Fibroblast of lung (primary cell): Measurements from ENCODE around the gene TLL2. TPM values are rescaled to one million over a fixed set of nuclear protein-coding genes. Genes with fewer than 3 reads are reported as not detected.

Experiments used
- DNase-seq, 2 donors: peaks; one replicate each; pipeline versions ENCODE4 v3.0.0 to v3.0.0-alpha.2; 2010; ENCODE audit warnings: low read depth in 2 of 2
- H2AFZ ChIP-seq: 2 replicates; pipeline ENCODE4 v1.5.1; 2012; ENCODE audit warnings: low read length, control low read depth, inconsistent platforms
- H3K27ac ChIP-seq: 2 replicates; pipeline ENCODE4 v1.5.1; 2011; ENCODE audit warnings: low read length, control low read depth; ENCODE audit not compliant: insufficient read depth
- H3K27me3 ChIP-seq: 2 replicates; pipeline ENCODE4 v1.5.1; 2011; ENCODE audit warnings: mild to moderate bottlenecking, low read length; ENCODE audit not compliant: control insufficient read depth, insufficient read depth
- H3K36me3 ChIP-seq: 2 replicates; pipeline ENCODE4 v1.5.1; 2011; ENCODE audit warnings: low read length; ENCODE audit not compliant: control insufficient read depth, insufficient read depth
- H3K4me1 ChIP-seq: 2 replicates; pipeline ENCODE4 v1.5.1; 2011; ENCODE audit warnings: low read length; ENCODE audit not compliant: control insufficient read depth, insufficient read depth; ENCODE audit errors: extremely low read depth
- H3K4me2 ChIP-seq: 2 replicates; pipeline ENCODE4 v1.5.1; 2011; ENCODE audit warnings: low read length, control low read depth; ENCODE audit not compliant: insufficient read depth; ENCODE audit errors: extremely low read depth
- H3K4me3 ChIP-seq, 4 experiments: fragments of 200-600 bp in 1 of 4; sonication (generic) in 1 of 4; replicated peaks in 1 of 4; 2 replicates each; pipeline ENCODE4 v1.5.1; 2011 to 2016; ENCODE audit warnings: low read length in 4 of 4, low read depth in 3 of 4, mild to moderate bottlenecking in 3 of 4, control low read depth in 2 of 4, inconsistent platforms in 1 of 4, mixed read lengths in 1 of 4; ENCODE audit not compliant: insufficient read depth in 1 of 4; ENCODE audit errors: control extremely low read depth in 1 of 4
- H3K79me2 ChIP-seq: 2 replicates; pipeline ENCODE4 v1.5.1; 2012; ENCODE audit warnings: mild to moderate bottlenecking, low read length, inconsistent platforms; ENCODE audit not compliant: control insufficient read depth, insufficient read depth
- H3K9ac ChIP-seq: 2 replicates; pipeline ENCODE4 v1.5.1; 2011; ENCODE audit warnings: mild to moderate bottlenecking, low read length, control low read depth; ENCODE audit not compliant: insufficient read depth
- H3K9me3 ChIP-seq: 2 replicates; pipeline ENCODE4 v1.5.1; 2012; ENCODE audit warnings: low read depth, low read length; ENCODE audit not compliant: control insufficient read depth, insufficient read depth
- H4K20me1 ChIP-seq: 2 replicates; pipeline ENCODE4 v1.5.1; 2011; ENCODE audit warnings: low read length; ENCODE audit not compliant: control insufficient read depth, insufficient read depth; ENCODE audit errors: extremely low read depth
- EZH2 ChIP-seq: IDR thresholded peaks from 2 replicates; pipeline ENCODE4 v1.5.1; 2012; ENCODE audit warnings: low read length, control low read depth, mild to moderate bottlenecking; ENCODE audit errors: missing control alignments
- polyA plus RNA-seq, 2 donors: library from polyadenylated mRNA; depleted of rRNA in 1 of 2; stranded (reverse) in 1 of 2; unstranded in 1 of 2; fragments of >200 nt; gene quantifications; 2 replicates each; pipeline ENCODE4 v1.2.1, GENCODE V29; 2011 to 2012; ENCODE audit warnings: missing spikeins in 1 of 2
- total RNA-seq: library from RNA; depleted of rRNA; stranded (reverse); fragments of >200 nt; gene quantifications from 2 replicates; pipeline ENCODE4 v1.2.1, GENCODE V29; 2014
- TF ChIP-seq, protein P1 (sequence below), 2 donors: IDR thresholded peaks in 1 of 2; conservative IDR thresholded peaks in 1 of 2; 1 replicate in 1 of 2; 2 replicates in 1 of 2; pipeline ENCODE4 v1.5.1; 2011 to 2012; ENCODE audit warnings: low read length in 2 of 2, control low read depth in 1 of 2, inconsistent platforms in 1 of 2, low read depth in 1 of 2, mild to moderate bottlenecking in 1 of 2

Gene TLL2
- total and polyA plus RNA-seq, 2 donors (not counting 1 experiment from before 2014, with no cell fraction given) = 0.05 to 0.17 TPM

GRCh38 chr10:96346295-96346694, 167.4 kb downstream of the TLL2 start:
- H3K4me2 ChIP-seq = no peak overlapping the region
- no peak overlapping the region for H2AFZ ChIP-seq
- H3K27ac ChIP-seq = no peak overlapping the region
- no peaks in the 10 kb centered on the region for H3K36me3 ChIP-seq
- DNase-seq = no peak
- no peaks in the 10 kb centered on the region for H3K4me1 ChIP-seq
- H3K79me2 ChIP-seq = no peaks in the 10 kb centered on the region
- no peaks in the 10 kb centered on the region for H3K9me3 ChIP-seq
- H3K27me3 ChIP-seq = no peaks in the 10 kb centered on the region
- TF ChIP-seq, protein P1, sequence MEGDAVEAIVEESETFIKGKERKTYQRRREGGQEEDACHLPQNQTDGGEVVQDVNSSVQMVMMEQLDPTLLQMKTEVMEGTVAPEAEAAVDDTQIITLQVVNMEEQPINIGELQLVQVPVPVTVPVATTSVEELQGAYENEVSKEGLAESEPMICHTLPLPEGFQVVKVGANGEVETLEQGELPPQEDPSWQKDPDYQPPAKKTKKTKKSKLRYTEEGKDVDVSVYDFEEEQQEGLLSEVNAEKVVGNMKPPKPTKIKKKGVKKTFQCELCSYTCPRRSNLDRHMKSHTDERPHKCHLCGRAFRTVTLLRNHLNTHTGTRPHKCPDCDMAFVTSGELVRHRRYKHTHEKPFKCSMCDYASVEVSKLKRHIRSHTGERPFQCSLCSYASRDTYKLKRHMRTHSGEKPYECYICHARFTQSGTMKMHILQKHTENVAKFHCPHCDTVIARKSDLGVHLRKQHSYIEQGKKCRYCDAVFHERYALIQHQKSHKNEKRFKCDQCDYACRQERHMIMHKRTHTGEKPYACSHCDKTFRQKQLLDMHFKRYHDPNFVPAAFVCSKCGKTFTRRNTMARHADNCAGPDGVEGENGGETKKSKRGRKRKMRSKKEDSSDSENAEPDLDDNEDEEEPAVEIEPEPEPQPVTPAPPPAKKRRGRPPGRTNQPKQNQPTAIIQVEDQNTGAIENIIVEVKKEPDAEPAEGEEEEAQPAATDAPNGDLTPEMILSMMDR (conservative IDR thresholded peaks at IDR 0.05 in 1 of 2, IDR thresholded peaks at IDR 0.05 in 1 of 2; ENCODE audit: low read depth in 1 of 2, low read length in 2 of 2) = no peak
- TF ChIP-seq EZH2 = no peak
- H4K20me1 ChIP-seq = no peaks in the 10 kb centered on the region
- no peak overlapping the region for H3K4me3 ChIP-seq
- no peak overlapping the region for H3K9ac ChIP-seq

- H3K4me2 ChIP-seq = no peak overlapping the region
- H4K20me1 ChIP-seq = no peaks in the 10 kb centered on the region
- no peak overlapping the region for H3K4me3 ChIP-seq
- no peaks in the 10 kb centered on the region for H3K27me3 ChIP-seq
- H3K27ac ChIP-seq = no peak overlapping the region
- no peaks in the 10 kb centered on the region for H3K9me3 ChIP-seq
- H3K36me3 ChIP-seq = no peaks in the 10 kb centered on the region
- no peak overlapping the region for H3K9ac ChIP-seq
- H3K4me1 ChIP-seq = no peaks in the 10 kb centered on the region
- H3K79me2 ChIP-seq = no peaks in the 10 kb centered on the region
- TF ChIP-seq, protein P1 (conservative IDR thresholded peaks at IDR 0.05 in 1 of 2, IDR thresholded peaks at IDR 0.05 in 1 of 2; ENCODE audit: low read depth in 1 of 2, low read length in 2 of 2) = no peak
- TF ChIP-seq EZH2 = no peak
- no peak overlapping the region for H2AFZ ChIP-seq
- no peak for DNase-seq
These were observed 168.5 kb downstream of the TLL2 start for GRCh38 chr10:96345222-96345621.

- no peak overlapping the region for H2AFZ ChIP-seq
- no peaks in the 10 kb centered on the region for H3K36me3 ChIP-seq
- TF ChIP-seq EZH2 = no peak
- TF ChIP-seq, protein P1 (conservative IDR thresholded peaks at IDR 0.05 in 1 of 2, IDR thresholded peaks at IDR 0.05 in 1 of 2; ENCODE audit: low read depth in 1 of 2, low read length in 2 of 2) = no peak
These were observed 169.5 kb downstream of the TLL2 start for GRCh38 chr10:96344178-96344577.

More at GRCh38 chr10:96344178-96344577, 169.5 kb downstream of the TLL2 start:
- Histone ChIP-seq H3K79me2 (no peaks in the 10 kb centered on the region), H3K27ac (no peak overlapping the region), H3K4me3 (no peak overlapping the region), H3K9me3 (no peaks in the 10 kb centered on the region), H3K27me3 (no peaks in the 10 kb centered on the region), H3K4me2 (no peak overlapping the region), H3K9ac (no peak overlapping the region), H3K4me1 (no peaks in the 10 kb centered on the region), H4K20me1 (no peaks in the 10 kb centered on the region)
- DNase-seq = no peak
